ENCODE measurements around the gene PPP1R14C. TPM values are rescaled to one million over a fixed set of nuclear protein-coding genes. Genes with fewer than 3 reads are reported as not detected.

The PPP1R14C gene
- total and polyA plus RNA-seq, 2 of the 13 experiments (the other 11 are each of a cell fraction or from before 2014, with no cell fraction given), result not detected

DNA sequence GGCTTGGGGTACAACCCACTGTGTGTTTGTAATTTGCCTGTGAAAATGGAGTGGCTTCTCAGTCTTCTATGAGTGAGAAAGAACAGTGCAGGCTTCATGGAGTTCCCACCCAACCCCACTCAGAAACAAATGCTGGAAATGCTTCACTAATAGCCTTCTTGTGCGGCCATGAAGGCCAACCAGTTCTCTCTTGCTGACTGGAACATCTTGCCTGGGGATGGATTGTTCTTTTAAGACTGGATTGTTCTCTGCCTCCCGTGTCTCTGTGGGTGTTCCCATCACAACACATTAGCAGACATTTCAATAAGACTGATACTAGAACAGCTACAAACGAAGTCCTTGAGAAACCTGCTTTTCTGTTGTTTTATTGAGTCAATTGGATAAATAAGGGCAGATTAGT is 110.6 kb downstream of the PPP1R14C start (continued):
- TF ChIP-seq REST (IDR thresholded peaks at IDR 0.05; ENCODE audit: borderline replicate concordance in 1 of 2, low read depth in 1 of 2, low read length in 2 of 2), result no peak
- no peak for TF ChIP-seq NFATC3 (CRISPR knock-in tag; IDR thresholded peaks at IDR 0.05)
- no peak for TF ChIP-seq CENPT (CRISPR knock-in tag; IDR thresholded peaks at IDR 0.05; ENCODE audit: low read depth)
- no peak for TF ChIP-seq ZNF235 (CRISPR knock-in tag; IDR thresholded peaks at IDR 0.05; ENCODE audit: borderline replicate concordance)
- TF ChIP-seq NRL (CRISPR knock-in tag; IDR thresholded peaks at IDR 0.05; ENCODE audit: borderline replicate concordance), result no peak
- TF ChIP-seq REPIN1 (CRISPR knock-in tag; IDR thresholded peaks at IDR 0.05; ENCODE audit: borderline replicate concordance, low read depth), result no peak
- no peak for TF ChIP-seq THYN1 (CRISPR knock-in tag; IDR thresholded peaks at IDR 0.05; ENCODE audit: borderline replicate concordance, low read depth)
- TF ChIP-seq, protein P1, sequence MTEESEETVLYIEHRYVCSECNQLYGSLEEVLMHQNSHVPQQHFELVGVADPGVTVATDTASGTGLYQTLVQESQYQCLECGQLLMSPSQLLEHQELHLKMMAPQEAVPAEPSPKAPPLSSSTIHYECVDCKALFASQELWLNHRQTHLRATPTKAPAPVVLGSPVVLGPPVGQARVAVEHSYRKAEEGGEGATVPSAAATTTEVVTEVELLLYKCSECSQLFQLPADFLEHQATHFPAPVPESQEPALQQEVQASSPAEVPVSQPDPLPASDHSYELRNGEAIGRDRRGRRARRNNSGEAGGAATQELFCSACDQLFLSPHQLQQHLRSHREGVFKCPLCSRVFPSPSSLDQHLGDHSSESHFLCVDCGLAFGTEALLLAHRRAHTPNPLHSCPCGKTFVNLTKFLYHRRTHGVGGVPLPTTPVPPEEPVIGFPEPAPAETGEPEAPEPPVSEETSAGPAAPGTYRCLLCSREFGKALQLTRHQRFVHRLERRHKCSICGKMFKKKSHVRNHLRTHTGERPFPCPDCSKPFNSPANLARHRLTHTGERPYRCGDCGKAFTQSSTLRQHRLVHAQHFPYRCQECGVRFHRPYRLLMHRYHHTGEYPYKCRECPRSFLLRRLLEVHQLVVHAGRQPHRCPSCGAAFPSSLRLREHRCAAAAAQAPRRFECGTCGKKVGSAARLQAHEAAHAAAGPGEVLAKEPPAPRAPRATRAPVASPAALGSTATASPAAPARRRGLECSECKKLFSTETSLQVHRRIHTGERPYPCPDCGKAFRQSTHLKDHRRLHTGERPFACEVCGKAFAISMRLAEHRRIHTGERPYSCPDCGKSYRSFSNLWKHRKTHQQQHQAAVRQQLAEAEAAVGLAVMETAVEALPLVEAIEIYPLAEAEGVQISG (CRISPR knock-in tag; IDR thresholded peaks at IDR 0.05), result no peak
- TF ChIP-seq RORA (CRISPR knock-in tag; IDR thresholded peaks at IDR 0.05), result no peak
- no peak for TF ChIP-seq MIER2 (CRISPR knock-in tag; IDR thresholded peaks at IDR 0.05)

Measured in HepG2 (cell line).